Activated T-helper 1 cell treated with anti-CD3 and anti-CD28 coated beads, Interleukin-12 subunit alpha, Interleukin-12 subunit beta, Interleukin-2, Interleukin-4 antibody, amounts not matched to agents 30 ng/mL and 10 ng/mL and 1 ng/mL, durations not matched to agents 14 hours and 24 hours and 36 hours (primary cell): ENCODE results near the gene CDK19. TPM values are rescaled to one million over a fixed set of nuclear protein-coding genes. Genes with fewer than 3 reads are reported as not detected.

Experiments
- DNase-seq: peaks from one replicate; pipeline ENCODE4 v3.0.0; 2021; ENCODE audit warnings: low spot score
- H3K27ac Mint-ChIP-seq: one replicate; pipeline ENCODE4 v1.8.0; 2021; ENCODE audit warnings: mild to moderate bottlenecking, mixed read lengths
- H3K27me3 Mint-ChIP-seq: one replicate; pipeline ENCODE4 v1.8.0; 2022; ENCODE audit warnings: mild to moderate bottlenecking, moderate library complexity, mixed read lengths; ENCODE audit not compliant: insufficient read depth
- H3K36me3 Mint-ChIP-seq: one replicate; pipeline ENCODE4 v1.8.0; 2021; ENCODE audit warnings: low read depth, mixed read lengths
- H3K4me1 Mint-ChIP-seq: one replicate; pipeline ENCODE4 v1.8.0; 2021; ENCODE audit warnings: low read depth, mixed read lengths
- H3K4me3 Mint-ChIP-seq: one replicate; pipeline ENCODE4 v1.8.0; 2021; ENCODE audit warnings: mild to moderate bottlenecking, moderate library complexity, mixed read lengths
- H3K9me3 Mint-ChIP-seq: one replicate; pipeline ENCODE4 v1.8.0; 2021; ENCODE audit warnings: mixed read lengths
- intact Hi-C: fragments of 100-400 bp; cut with micrococcal nuclease; formaldehyde crosslinking; loops from one replicate; pipeline ENCODE4 v1.15.1; 2024
- total RNA-seq: library from RNA; stranded (reverse); gene quantifications from 2 replicates; pipeline ENCODE4 v1.2.3, GENCODE V29; 2022

The CDK19 gene
- total RNA-seq, 1 donor from 2014 or later = 12.4 TPM

DNA sequence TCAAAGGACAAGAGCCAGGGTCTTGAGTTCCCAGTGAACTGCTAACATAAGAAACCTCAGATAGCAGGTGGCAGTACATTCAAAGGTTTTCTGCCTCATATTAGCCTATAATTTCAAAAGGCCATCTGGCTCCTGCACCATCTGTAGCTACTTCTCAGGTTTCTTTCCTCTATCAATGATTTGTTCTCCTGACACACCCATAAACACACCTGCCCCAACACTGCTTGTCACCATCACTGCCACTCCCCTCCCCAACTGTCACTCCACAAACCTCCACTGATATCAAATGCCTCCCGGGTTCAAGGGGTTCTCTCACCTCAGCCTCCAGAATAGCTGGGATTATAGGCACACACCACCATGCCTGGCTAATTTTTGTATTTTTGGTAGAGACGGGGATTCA, 186.1 kb downstream of the CDK19 start:
- Mint-ChIP-seq H3K27ac (no peak overlapping the region), H3K4me1 (no peaks in the 10 kb centered on the region), H3K4me3 (no peak overlapping the region), H3K9me3 (no peaks in the 10 kb centered on the region), H3K27me3 (no peaks in the 10 kb centered on the region), H3K36me3 (peaks cover 2% of the 10 kb centered on the region)
- DNase-seq = no peak
- intact Hi-C loops = no loop called here

DNA sequence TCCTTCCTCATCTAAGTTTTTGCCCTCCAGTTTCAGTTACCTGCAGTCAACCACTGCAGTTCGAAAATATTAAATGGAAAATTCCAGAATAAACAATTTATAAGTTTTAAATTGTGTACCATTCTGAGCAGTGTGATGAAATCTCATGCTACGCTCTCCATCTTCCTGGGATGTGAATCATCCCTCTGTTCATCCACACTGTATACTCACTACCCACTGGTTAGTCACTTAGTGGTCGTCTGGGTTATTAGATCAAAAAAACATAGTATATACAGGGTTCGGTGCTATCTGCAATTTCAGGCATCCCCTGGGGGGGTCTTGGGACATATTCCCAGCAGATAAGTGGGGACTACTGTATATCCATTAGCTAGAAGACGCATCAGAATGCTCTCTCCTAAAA, 186.9 kb downstream of the CDK19 start:
- H3K4me3 Mint-ChIP-seq = no peak overlapping the region
- no peak overlapping the region for H3K27ac Mint-ChIP-seq
- H3K9me3 Mint-ChIP-seq = no peaks in the 10 kb centered on the region
- no peaks in the 10 kb centered on the region for H3K27me3 Mint-ChIP-seq
- no peak for DNase-seq
- H3K4me1 Mint-ChIP-seq = no peaks in the 10 kb centered on the region
- intact Hi-C loops = no loop called here
- H3K36me3 Mint-ChIP-seq = peaks cover 2% of the 10 kb centered on the region

DNA sequence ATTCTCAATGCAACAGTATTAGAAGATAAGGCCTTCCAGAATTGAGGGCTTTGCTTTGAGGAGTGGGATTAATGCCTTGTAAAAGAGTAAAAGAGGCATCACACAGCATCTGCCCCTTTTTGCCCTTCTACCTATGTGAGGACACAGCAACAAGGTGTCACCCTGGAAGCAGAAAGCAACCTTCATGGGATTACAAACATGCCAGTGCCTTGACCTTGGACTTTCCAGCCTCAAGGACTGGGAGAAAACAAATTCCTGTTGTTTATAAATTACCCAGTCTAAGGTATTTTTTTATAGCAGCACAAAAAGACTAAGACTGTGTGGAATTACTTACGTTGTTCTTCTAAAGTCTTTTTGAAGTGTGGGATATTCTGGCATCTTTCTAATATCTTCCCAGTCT, 188.8 kb downstream of the CDK19 start:
- DNase-seq = no peak
- H3K4me3 Mint-ChIP-seq = no peak overlapping the region
- intact Hi-C loops = no loop called here
- no peaks in the 10 kb centered on the region for H3K4me1 Mint-ChIP-seq
- H3K27me3 Mint-ChIP-seq = no peaks in the 10 kb centered on the region
- H3K36me3 Mint-ChIP-seq = peaks cover 11% of the 10 kb centered on the region
- H3K9me3 Mint-ChIP-seq = no peaks in the 10 kb centered on the region
- H3K27ac Mint-ChIP-seq = no peak overlapping the region

DNA sequence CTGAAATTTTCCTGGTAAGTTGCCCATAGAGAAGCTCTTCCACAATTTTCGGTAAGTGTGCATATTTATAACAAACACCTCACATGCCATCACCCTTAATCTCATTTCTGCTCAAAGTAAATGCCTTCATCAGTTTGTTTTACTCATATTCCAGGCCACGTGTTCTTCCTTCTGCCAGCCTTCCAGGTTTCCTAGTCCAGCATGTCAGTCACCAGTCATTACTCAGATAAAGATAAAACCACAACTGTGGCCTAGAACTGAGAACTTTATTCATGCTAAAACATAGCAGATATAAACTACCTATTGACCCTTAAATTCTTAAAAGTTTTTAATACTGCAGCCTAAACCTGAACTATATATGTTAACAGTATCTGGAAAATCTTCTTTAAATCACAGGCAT, 189.4 kb downstream of the CDK19 start:
- Mint-ChIP-seq H3K27me3 (no peaks in the 10 kb centered on the region), H3K4me3 (no peak overlapping the region), H3K4me1 (no peaks in the 10 kb centered on the region), H3K36me3 (peaks cover 14% of the 10 kb centered on the region), H3K9me3 (no peaks in the 10 kb centered on the region), H3K27ac (no peak overlapping the region)
- intact Hi-C loops = no loop called here
- DNase-seq = no peak

DNA sequence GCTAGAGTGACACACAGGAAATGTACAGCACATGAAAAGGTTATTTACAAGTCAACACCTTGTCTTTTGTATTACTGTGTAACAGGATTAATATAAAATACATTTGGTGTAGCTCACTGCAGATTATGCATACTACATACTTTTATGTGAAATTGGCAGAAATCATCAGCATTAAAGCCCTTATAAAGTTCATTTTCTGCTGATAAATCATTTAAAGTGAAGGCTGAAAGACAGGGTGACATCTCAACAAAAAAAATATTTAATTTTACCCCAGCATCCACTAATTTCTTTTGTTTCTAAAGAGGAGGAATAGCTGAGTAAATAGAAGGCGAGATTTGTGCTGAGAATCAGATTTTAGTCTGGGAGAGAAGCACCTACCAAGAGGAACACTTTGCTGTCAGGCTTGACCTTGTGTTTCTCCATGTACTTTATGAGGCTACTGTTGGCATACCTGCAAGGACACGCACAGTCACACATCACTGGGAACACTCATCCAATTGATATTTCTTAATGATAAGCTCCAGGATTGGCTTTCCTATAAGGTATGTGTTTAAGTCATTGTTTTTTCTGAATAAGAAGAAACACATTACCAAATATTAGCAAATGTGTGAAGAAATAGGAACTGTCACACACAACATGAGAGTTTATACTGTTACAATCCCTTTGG, 192.2 kb downstream of the CDK19 start:
- Mint-ChIP-seq H3K27me3 (no peaks in the 10 kb centered on the region), H3K4me1 (peaks cover 12% of the 10 kb centered on the region), H3K27ac (no peak overlapping the region), H3K4me3 (no peak overlapping the region), H3K9me3 (no peaks in the 10 kb centered on the region), H3K36me3 (peaks cover 30% of the 10 kb centered on the region)
- no peak for DNase-seq
- intact Hi-C loops = no loop called here

DNA sequence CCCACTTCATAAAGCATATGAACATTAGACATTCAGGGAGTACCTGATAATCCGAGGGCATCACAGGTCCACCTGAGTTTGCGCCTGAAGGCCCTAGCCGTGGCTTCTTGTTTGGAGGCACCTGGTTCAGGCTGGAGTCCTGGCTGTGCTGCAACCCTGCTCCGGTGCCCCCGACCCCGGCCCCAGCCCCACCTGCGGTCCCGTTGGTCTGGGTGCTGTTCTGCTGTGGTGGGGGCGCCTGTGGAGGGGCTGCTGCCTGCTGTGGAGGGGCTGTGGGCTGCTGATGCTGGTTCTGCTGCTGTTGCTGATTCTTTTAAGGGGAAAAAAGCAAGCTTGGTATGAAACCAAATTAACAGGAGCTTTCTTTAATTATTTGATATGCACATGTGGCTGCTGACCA, 194.2 kb downstream of the CDK19 start:
- no peak overlapping the region for H3K27ac Mint-ChIP-seq
- no peaks in the 10 kb centered on the region for H3K9me3 Mint-ChIP-seq
- no peak overlapping the region for H3K4me3 Mint-ChIP-seq
- H3K27me3 Mint-ChIP-seq = no peaks in the 10 kb centered on the region
- DNase-seq = no peak
- H3K4me1 Mint-ChIP-seq = peaks cover 22% of the 10 kb centered on the region
- H3K36me3 Mint-ChIP-seq = peaks cover 36% of the 10 kb centered on the region
- intact Hi-C loops = no loop called here

DNA sequence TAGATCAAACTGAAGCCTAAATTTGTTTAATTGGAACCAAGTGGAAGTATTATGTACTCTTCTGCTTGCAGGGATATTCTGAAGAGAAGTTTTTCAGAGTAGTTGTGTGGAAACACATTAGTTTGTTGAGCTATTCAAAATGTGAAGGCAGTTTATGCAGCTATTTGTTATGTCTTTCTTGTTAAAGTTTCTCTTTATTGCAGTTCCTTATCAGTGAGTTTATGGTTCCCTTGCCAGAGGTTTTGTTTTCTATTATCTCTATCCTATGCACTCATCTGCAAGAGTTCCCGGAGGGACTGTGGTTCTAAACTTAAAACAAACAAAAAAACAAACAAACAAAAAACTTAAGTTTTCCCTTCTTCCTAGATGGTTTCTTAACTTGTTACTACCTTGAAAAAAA, 195.2 kb downstream of the CDK19 start:
- Mint-ChIP-seq H3K27ac (no peak overlapping the region), H3K36me3 (peaks cover 34% of the 10 kb centered on the region), H3K4me3 (no peak overlapping the region), H3K27me3 (no peaks in the 10 kb centered on the region), H3K4me1 (peaks cover 22% of the 10 kb centered on the region), H3K9me3 (no peaks in the 10 kb centered on the region)
- no peak for DNase-seq
- intact Hi-C loops = no loop called here

DNA sequence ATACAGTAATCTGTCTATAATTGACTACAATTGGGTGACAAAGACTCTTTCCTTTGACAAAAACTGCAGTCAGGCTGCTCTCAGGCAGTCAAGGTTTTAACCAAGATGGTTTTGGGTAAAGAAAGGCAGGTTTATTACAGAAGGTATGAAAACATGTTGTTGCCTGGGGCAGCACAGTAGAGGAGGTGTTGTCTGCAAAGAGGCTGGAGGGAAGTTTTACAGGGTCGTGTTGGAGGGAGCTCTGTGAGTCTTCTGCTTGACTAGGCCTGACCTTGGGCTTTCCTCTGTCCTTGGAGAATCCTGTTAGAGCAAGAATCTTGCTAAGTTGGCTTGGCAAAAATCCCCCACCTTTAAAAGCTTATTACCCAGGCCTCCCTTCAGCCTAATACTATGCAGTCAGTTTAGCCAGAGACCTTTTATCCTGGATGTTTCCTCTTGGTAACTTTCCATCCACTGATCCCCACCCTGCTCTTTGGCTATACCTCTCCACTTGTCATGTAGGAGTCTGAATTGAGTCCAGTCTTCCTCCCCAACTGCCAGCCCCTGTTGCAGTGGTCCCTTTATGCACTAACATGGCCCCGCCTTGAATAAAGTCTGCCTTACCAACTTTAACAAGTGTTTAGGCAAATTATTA, 195.9 kb downstream of the CDK19 start:
- Mint-ChIP-seq H3K27ac (no peak overlapping the region), H3K9me3 (no peaks in the 10 kb centered on the region), H3K36me3 (peaks cover 36% of the 10 kb centered on the region), H3K4me1 (peaks cover 22% of the 10 kb centered on the region), H3K27me3 (no peaks in the 10 kb centered on the region), H3K4me3 (no peak overlapping the region)
- DNase-seq = no peak
- intact Hi-C loops = no loop called here

DNA sequence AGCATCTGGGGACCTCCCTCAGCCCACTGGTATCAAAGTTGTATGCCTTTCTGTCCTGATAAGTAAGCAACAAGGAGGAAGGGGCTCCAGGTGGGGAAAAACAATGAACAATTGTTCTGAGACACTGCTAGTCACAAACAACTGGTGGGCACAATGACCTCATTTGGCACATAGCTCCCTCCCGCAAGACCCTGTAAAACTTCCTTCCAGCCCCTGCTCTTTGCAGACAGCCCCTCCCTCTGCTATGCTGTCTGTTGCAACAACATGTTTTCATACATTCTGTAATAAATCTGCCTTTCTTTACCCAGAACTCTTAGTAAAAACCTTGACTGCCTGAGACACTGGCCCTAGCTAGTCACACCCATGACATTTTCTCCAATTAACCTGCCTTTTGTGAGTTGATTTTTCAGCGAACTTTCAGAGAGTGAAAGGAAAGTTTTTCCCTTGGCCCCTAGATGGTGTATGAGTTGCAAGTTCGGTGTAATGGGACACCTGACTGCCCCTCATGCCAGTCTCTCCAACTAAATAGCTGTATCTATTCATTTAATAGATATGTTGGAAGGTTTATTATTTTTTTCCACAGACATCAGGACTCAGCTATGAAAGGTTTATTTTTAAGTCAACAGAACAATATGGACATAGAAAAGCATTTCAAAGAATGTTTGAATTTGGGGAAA, 196.5 kb downstream of the CDK19 start:
- peaks cover 42% of the 10 kb centered on the region for H3K36me3 Mint-ChIP-seq
- H3K4me1 Mint-ChIP-seq = peaks cover 22% of the 10 kb centered on the region
- intact Hi-C loops = no loop called here
- no peak for DNase-seq
- H3K27ac Mint-ChIP-seq = no peak overlapping the region
- H3K27me3 Mint-ChIP-seq = no peaks in the 10 kb centered on the region
- no peaks in the 10 kb centered on the region for H3K9me3 Mint-ChIP-seq
- no peak overlapping the region for H3K4me3 Mint-ChIP-seq

DNA sequence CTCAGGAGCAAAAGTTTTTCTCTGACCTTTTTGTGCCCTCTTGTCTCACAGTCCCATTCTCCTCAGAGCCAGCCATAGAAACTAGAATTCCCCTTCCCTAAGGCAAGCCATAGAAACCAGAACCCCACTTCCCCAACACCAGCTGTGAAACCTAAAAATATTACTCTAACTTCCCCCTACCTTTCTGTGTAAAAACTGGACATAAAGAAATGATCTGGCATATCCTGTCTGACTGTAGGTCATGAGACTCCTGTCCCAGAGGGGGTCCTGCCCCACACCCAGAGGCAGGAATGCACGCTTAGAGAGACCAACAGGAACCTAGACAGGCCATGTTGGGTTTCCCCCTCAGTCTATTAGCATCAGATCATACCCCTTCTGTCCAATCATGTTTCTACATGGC, 198.2 kb downstream of the CDK19 start:
- H3K4me1 Mint-ChIP-seq = peaks cover 22% of the 10 kb centered on the region
- no peak overlapping the region for H3K4me3 Mint-ChIP-seq
- intact Hi-C loops = no loop called here
- H3K36me3 Mint-ChIP-seq = peaks cover 37% of the 10 kb centered on the region
- H3K9me3 Mint-ChIP-seq = no peaks in the 10 kb centered on the region
- no peak overlapping the region for H3K27ac Mint-ChIP-seq
- H3K27me3 Mint-ChIP-seq = no peaks in the 10 kb centered on the region
- DNase-seq = no peak

DNA sequence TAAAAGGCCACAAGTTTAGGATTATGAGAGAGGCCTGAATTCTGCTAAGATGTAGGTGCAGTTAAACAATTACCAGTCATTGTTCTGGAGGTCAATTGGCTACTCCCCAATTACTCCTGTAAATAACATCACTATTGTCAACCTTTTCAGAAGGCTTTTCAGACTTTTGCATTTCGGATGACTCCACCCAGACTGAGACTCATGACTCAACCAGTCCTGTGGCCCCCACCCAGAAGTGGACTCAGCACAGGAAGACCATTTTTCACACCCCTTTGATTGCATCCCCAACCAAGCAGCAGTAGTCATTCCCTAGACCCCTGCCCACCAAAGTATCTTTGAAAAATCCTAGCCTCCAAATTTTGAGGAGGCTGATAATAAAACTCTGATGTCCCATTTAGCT, 199.5 kb downstream of the CDK19 start:
- Mint-ChIP-seq H3K27ac (no peak overlapping the region), H3K27me3 (no peaks in the 10 kb centered on the region), H3K4me1 (peaks cover 22% of the 10 kb centered on the region), H3K9me3 (no peaks in the 10 kb centered on the region), H3K36me3 (peaks cover 29% of the 10 kb centered on the region), H3K4me3 (no peak overlapping the region)
- intact Hi-C loops = no loop called here
- DNase-seq = no peak

DNA sequence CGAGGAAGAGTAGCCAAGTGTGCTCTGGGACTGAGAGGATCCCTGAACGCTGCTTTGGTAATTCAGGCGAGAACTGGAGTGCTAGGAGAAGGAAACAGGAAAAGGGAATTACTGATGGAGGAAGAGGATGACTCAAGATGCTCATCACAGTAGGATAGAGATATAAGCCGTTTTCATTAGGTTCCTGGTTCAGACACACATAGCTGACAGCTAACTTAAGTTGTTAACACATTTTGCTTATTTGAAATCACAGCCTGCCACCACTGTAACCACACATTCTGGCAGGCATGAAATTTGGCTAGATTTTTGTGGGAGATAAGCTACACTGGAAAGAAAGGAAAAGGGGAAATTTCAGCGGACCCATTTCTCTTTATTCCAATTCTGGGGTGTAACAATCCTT, 200.7 kb downstream of the CDK19 start:
- Mint-ChIP-seq H3K27ac (no peak overlapping the region), H3K36me3 (peaks cover 21% of the 10 kb centered on the region)

DNA sequence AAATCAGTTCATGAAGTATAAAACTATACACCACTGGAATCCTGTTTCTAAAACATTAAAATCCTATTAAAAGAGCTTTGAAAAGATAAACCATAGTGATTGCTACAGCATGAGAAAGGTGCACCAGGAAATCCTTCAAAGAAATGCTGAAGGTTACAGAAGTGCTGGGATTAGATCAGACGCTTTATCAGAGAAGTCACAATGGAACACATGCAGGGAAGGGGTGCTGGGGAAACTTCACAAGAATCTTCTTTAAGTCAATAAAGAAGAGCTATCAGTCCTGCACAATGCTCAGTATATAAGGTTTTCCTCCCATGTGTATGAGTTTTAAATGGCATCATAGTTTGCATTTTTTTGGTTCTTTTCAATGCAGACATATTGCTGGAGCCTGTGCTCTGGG, 201.2 kb downstream of the CDK19 start:
- H3K4me3 Mint-ChIP-seq = no peak overlapping the region
- H3K9me3 Mint-ChIP-seq = no peaks in the 10 kb centered on the region
- intact Hi-C loops = no loop called here
- H3K27me3 Mint-ChIP-seq = no peaks in the 10 kb centered on the region
- H3K36me3 Mint-ChIP-seq = peaks cover 20% of the 10 kb centered on the region
- DNase-seq = no peak
- no peak overlapping the region for H3K27ac Mint-ChIP-seq
- peaks cover 22% of the 10 kb centered on the region for H3K4me1 Mint-ChIP-seq

More for the DNA sequence above, 200.7 kb downstream of the CDK19 start:
- H3K4me3 Mint-ChIP-seq = no peak overlapping the region
- H3K27me3 Mint-ChIP-seq = no peaks in the 10 kb centered on the region
- DNase-seq = no peak
- intact Hi-C loops = no loop called here
- no peaks in the 10 kb centered on the region for H3K9me3 Mint-ChIP-seq
- peaks cover 22% of the 10 kb centered on the region for H3K4me1 Mint-ChIP-seq
